Stomach (tissue), 4 donors: ENCODE measurements around the gene LCN12.

Experiments used
- CTCF ChIP-seq, 7 experiments: fragments of 450-650 bp in 4 of 7; fragments of 200-600 bp in 3 of 7; sonication (generic) in 3 of 7; IDR thresholded peaks; one replicate each; pipeline ENCODE4 v1.5.1; 2016 to 2019; ENCODE audit warnings: antibody characterized with exemption in 7 of 7, control low read depth in 2 of 7, mild to moderate bottlenecking in 1 of 7
- POLR2A ChIP-seq, 4 donors: fragments of 450-650 bp; IDR thresholded peaks; one replicate each; pipeline ENCODE4 v1.6.1; 2016; ENCODE audit warnings: antibody characterized with exemption in 4 of 4, control low read depth in 2 of 4, mild to moderate bottlenecking in 1 of 4, moderate library complexity in 1 of 4

GRCh38 chr9:136935651-136936050 is 16.4 kb upstream of the LCN12 start:
- TF ChIP-seq CTCF (IDR thresholded peaks at IDR 0.05) (no peak), POLR2A (IDR thresholded peaks at IDR 0.05) (no peak)
